NB4 (cell line): ENCODE results near the gene RSBN1.

Experiments used
- MAX ChIP-seq: IDR thresholded peaks from 2 replicates; pipeline ENCODE4 v1.6.1; 2011; ENCODE audit warnings: low read depth, low read length
- POLR2A ChIP-seq: IDR thresholded peaks from 2 replicates; pipeline ENCODE4 v1.6.1; 2011; ENCODE audit warnings: mild to moderate bottlenecking; ENCODE audit not compliant: insufficient read length; ENCODE audit errors: extremely low read depth

- no peak for TF ChIP-seq MAX
- no peak for TF ChIP-seq POLR2A
Measured at GRCh38 chr1:113788802-113789201, 23.5 kb downstream of the RSBN1 start.
